Caco-2 (cell line): ENCODE results near the gene MYL4. TPM values are rescaled to one million over a fixed set of nuclear protein-coding genes. Genes with fewer than 3 reads are reported as not detected.

Experiments
- BruUV-seq: library from RNA; stranded (reverse); fragments of 400-500 nt; replicated peaks from 2 replicates; lab custom pipeline; 2021; lab: Mats Ljungman, UMichigan
- CTCF ChIA-PET: fragments of 300-600 bp; sonication (Branson Sonifier 250); formaldehyde crosslinking; loops from one replicate; lab custom pipeline; 2022; ENCODE audit warnings: antibody characterized with exemption; lab: Charles Lee
- POLR2A ChIA-PET: fragments of 300-600 bp; sonication (Branson Sonifier 250); formaldehyde crosslinking; loops from one replicate; lab custom pipeline; 2022; ENCODE audit warnings: antibody characterized with exemption; lab: Charles Lee
- DNase-seq, 2 experiments: peaks; one replicate each; pipeline versions ENCODE4 v3.0.0 to v3.0.0-alpha.2; 2020 to 2022
- H3K27me3 ChIP-seq: replicated peaks from 2 replicates; pipeline ENCODE4 v1.6.0; 2011; ENCODE audit warnings: low read length; ENCODE audit not compliant: control insufficient read depth, insufficient read depth
- H3K36me3 ChIP-seq: 2 replicates; pipeline ENCODE4 v1.5.1; 2011; ENCODE audit warnings: low read length; ENCODE audit not compliant: control insufficient read depth, insufficient read depth
- H3K4me1 ChIP-seq: fragments of 250-450 bp; sonication (Bioruptor Pico); 2 replicates; pipeline ENCODE4 v1.5.1; 2020; ENCODE audit warnings: mild to moderate bottlenecking
- H3K4me3 ChIP-seq: 2 replicates; pipeline ENCODE4 v1.5.1; 2011; ENCODE audit warnings: low read depth, mild to moderate bottlenecking, control low read depth, low read length
- H3K9me3 ChIP-seq: fragments of 250-450 bp; sonication (Bioruptor Pico); 2 replicates; pipeline ENCODE4 v1.5.1; 2020; ENCODE audit warnings: mild to moderate bottlenecking, moderate library complexity
- H3K27ac Mint-ChIP-seq: one replicate; pipeline ENCODE4 v1.8.0; 2022; ENCODE audit warnings: mixed read lengths; ENCODE audit not compliant: unreplicated experiment
- H3K27me3 Mint-ChIP-seq: one replicate; pipeline ENCODE4 v1.8.0; 2022; ENCODE audit warnings: mixed read lengths; ENCODE audit not compliant: insufficient read depth, unreplicated experiment
- H3K36me3 Mint-ChIP-seq: one replicate; pipeline ENCODE4 v1.8.0; 2022; ENCODE audit warnings: mild to moderate bottlenecking, mixed read lengths; ENCODE audit not compliant: insufficient read depth, unreplicated experiment
- H3K4me1 Mint-ChIP-seq: one replicate; pipeline ENCODE4 v1.8.0; 2022; ENCODE audit warnings: low read depth, mixed read lengths; ENCODE audit not compliant: unreplicated experiment
- H3K4me3 Mint-ChIP-seq: one replicate; pipeline ENCODE4 v1.8.0; 2022; ENCODE audit warnings: mild to moderate bottlenecking, moderate library complexity, mixed read lengths; ENCODE audit not compliant: unreplicated experiment
- H3K9me3 Mint-ChIP-seq: one replicate; pipeline ENCODE4 v1.8.0; 2022; ENCODE audit warnings: mixed read lengths; ENCODE audit not compliant: unreplicated experiment
- intact Hi-C: fragments of 100-400 bp; cut with micrococcal nuclease; formaldehyde crosslinking; loops from one replicate; pipeline ENCODE4 v1.10.0; 2022; ENCODE audit not compliant: unreplicated experiment
- total RNA-seq: library from RNA; stranded (reverse); gene quantifications from 2 replicates; pipeline ENCODE4 v1.2.3, GENCODE V29; 2022
- TF ChIP-seq, protein P1 (sequence below), 2 experiments: fragments of 200-600 bp in 1 of 2; IDR thresholded peaks; 1 replicate in 1 of 2; 2 replicates in 1 of 2; pipeline versions ENCODE4 v1.5.1 to v1.8.0; 2011 to 2022; ENCODE audit warnings: antibody characterized with exemption in 1 of 2, control low read depth in 1 of 2, inconsistent platforms in 1 of 2, low read depth in 1 of 2, low read length in 1 of 2, mild to moderate bottlenecking in 1 of 2, moderate library complexity in 1 of 2; ENCODE audit not compliant: insufficient read depth in 1 of 2, severe bottlenecking in 1 of 2, unreplicated experiment in 1 of 2

Gene MYL4
- total RNA-seq, 1 experiment from 2014 or later = not detected

DNA sequence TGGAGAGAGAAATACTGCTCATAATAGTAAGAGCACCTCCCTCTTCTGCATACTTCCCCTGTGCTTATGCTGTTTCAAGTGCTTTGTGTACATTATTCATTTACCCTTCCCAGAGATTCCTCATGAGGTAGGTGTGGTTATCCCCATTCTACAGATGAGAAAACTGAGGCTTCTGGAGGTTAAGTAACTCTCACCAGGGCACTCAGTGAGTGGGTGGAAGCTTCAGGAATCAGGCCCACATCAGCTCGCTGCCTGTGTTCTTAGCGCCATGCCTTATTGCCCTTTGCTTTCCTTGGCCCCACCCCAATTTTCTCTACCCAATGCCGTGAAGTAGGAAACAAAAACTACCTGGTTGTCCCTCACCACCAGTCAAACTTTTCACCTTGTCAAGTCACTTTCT is 26.4 kb downstream of the MYL4 start:
- TF ChIP-seq, protein P1, sequence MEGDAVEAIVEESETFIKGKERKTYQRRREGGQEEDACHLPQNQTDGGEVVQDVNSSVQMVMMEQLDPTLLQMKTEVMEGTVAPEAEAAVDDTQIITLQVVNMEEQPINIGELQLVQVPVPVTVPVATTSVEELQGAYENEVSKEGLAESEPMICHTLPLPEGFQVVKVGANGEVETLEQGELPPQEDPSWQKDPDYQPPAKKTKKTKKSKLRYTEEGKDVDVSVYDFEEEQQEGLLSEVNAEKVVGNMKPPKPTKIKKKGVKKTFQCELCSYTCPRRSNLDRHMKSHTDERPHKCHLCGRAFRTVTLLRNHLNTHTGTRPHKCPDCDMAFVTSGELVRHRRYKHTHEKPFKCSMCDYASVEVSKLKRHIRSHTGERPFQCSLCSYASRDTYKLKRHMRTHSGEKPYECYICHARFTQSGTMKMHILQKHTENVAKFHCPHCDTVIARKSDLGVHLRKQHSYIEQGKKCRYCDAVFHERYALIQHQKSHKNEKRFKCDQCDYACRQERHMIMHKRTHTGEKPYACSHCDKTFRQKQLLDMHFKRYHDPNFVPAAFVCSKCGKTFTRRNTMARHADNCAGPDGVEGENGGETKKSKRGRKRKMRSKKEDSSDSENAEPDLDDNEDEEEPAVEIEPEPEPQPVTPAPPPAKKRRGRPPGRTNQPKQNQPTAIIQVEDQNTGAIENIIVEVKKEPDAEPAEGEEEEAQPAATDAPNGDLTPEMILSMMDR (IDR thresholded peaks at IDR 0.05; ENCODE audit: insufficient read depth in 1 of 2, low read depth in 1 of 2, low read length in 1 of 2, severe bottlenecking in 1 of 2, unreplicated experiment in 1 of 2) = no peak
- Histone ChIP-seq H3K36me3 (no peaks in the 10 kb centered on the region), H3K9me3 (0 out of 2 replicates have a peak, but pooled peaks cover 3% of the 10 kb centered on the region), H3K4me3 (no peak overlapping the region), H3K4me1 (no peaks in the 10 kb centered on the region), H3K27me3 (no peaks in the 10 kb centered on the region)
- Mint-ChIP-seq H3K27me3 (peaks cover under 1% of the 10 kb centered on the region), H3K4me1 (peaks cover 4% of the 10 kb centered on the region), H3K4me3 (no peak overlapping the region), H3K27ac (no peak overlapping the region), H3K36me3 (no peaks in the 10 kb centered on the region), H3K9me3 (no peaks in the 10 kb centered on the region)
- intact Hi-C loops = no loop called here
- no peak for DNase-seq
- ChIA-PET CTCF (no interaction called here), POLR2A (no interaction called here)
- BruUV-seq = no TSS peak

- no peaks in the 10 kb centered on the region for H3K4me1 ChIP-seq
- CTCF ChIA-PET = no interaction called here
Observed at GRCh38 chr17:47235923-47236322, 26.8 kb downstream of the MYL4 start.

GRCh38 chr17:47237841-47238240 is 28.7 kb downstream of the MYL4 start:
- Mint-ChIP-seq H3K9me3 (no peaks in the 10 kb centered on the region), H3K4me1 (no peaks in the 10 kb centered on the region), H3K27me3 (no peaks in the 10 kb centered on the region), H3K36me3 (no peaks in the 10 kb centered on the region), H3K27ac (no peak overlapping the region), H3K4me3 (no peak overlapping the region)
- intact Hi-C loops = no loop called here
- Histone ChIP-seq H3K4me3 (no peak overlapping the region), H3K36me3 (no peaks in the 10 kb centered on the region), H3K4me1 (no peaks in the 10 kb centered on the region), H3K9me3 (0 out of 2 replicates have a peak, but pooled peaks cover 3% of the 10 kb centered on the region), H3K27me3 (no peaks in the 10 kb centered on the region)
- CTCF ChIA-PET = no interaction called here
- POLR2A ChIA-PET = no interaction called here
- no peak for DNase-seq
- BruUV-seq = no TSS peak
- TF ChIP-seq, protein P1 (IDR thresholded peaks at IDR 0.05; ENCODE audit: insufficient read depth in 1 of 2, low read depth in 1 of 2, low read length in 1 of 2, severe bottlenecking in 1 of 2, unreplicated experiment in 1 of 2) = no peak

More at GRCh38 chr17:47235923-47236322, 26.8 kb downstream of the MYL4 start:
- POLR2A ChIA-PET = no interaction called here
- Mint-ChIP-seq H3K4me1 (peaks cover under 1% of the 10 kb centered on the region), H3K4me3 (no peak overlapping the region), H3K27ac (no peak overlapping the region), H3K27me3 (no peaks in the 10 kb centered on the region), H3K36me3 (no peaks in the 10 kb centered on the region), H3K9me3 (no peaks in the 10 kb centered on the region)
- TF ChIP-seq, protein P1 (IDR thresholded peaks at IDR 0.05; ENCODE audit: insufficient read depth in 1 of 2, low read depth in 1 of 2, low read length in 1 of 2, severe bottlenecking in 1 of 2, unreplicated experiment in 1 of 2) = no peak
- Histone ChIP-seq H3K4me3 (no peak overlapping the region), H3K27me3 (no peaks in the 10 kb centered on the region), H3K9me3 (0 out of 2 replicates have a peak, but pooled peaks cover 3% of the 10 kb centered on the region), H3K36me3 (no peaks in the 10 kb centered on the region)
- no peak for DNase-seq
- intact Hi-C loops = no loop called here
- BruUV-seq = no TSS peak
